Measurements from ENCODE around the gene IRS1. TPM values are rescaled to one million over a fixed set of nuclear protein-coding genes. Genes with fewer than 3 reads are reported as not detected.

IRS1 gene
- total and polyA plus RNA-seq, 2 donors (not counting 1 experiment from before 2014, with no cell fraction given), result 14.3 to 29.1 TPM

DNA sequence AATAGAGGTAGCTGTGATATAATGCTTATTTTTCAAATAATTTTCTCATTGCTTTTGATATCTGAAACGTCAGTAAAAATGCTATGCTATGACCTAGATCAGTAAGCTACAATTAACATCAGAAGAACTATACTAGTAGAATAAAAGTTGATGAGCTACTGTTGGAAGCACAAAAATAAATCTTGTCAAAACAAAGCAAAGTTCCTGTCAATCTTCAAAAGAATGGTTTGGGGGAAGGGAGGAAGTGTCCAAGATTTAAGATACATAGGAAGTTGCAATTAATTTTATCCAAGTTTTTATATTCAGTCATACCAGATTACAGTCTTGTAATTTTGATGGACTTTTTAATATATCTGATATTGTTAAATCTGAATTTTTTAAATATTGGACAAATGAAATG is 19.2 kb downstream of the IRS1 start:
- Histone ChIP-seq H3K36me3 (ENCODE audit: control insufficient read depth, insufficient read depth, low read length) (peaks cover 4% of the 10 kb centered on the region), H3K4me2 (ENCODE audit: extremely low read depth, insufficient read depth, low read length) (no peak overlapping the region), H3K9me3 (ENCODE audit: control insufficient read depth, insufficient read depth, low read depth, low read length) (no peaks in the 10 kb centered on the region), H3K27me3 (ENCODE audit: control insufficient read depth, insufficient read depth, low read length) (no peaks in the 10 kb centered on the region), H3K79me2 (ENCODE audit: control insufficient read depth, insufficient read depth, low read length) (peaks cover 95% of the 10 kb centered on the region), H4K20me1 (ENCODE audit: control insufficient read depth, extremely low read depth, insufficient read depth, low read length) (no peaks in the 10 kb centered on the region), H3K27ac (ENCODE audit: insufficient read depth, low read length) (no peak overlapping the region), H3K4me1 (ENCODE audit: control insufficient read depth, extremely low read depth, insufficient read depth, low read length) (peaks cover 11% of the 10 kb centered on the region), H2AFZ (ENCODE audit: low read length) (no peak overlapping the region), H3K9ac (ENCODE audit: insufficient read depth, low read length) (no peak overlapping the region), H3K4me3 (replicated peaks in 1 of 4; ENCODE audit: control extremely low read depth in 1 of 4, insufficient read depth in 1 of 4, low read depth in 3 of 4, low read length in 4 of 4) (no peak overlapping the region)
- no peak for TF ChIP-seq EZH2 (IDR thresholded peaks at IDR 0.05; ENCODE audit: low read length, missing control alignments)
- TF ChIP-seq, protein P1, sequence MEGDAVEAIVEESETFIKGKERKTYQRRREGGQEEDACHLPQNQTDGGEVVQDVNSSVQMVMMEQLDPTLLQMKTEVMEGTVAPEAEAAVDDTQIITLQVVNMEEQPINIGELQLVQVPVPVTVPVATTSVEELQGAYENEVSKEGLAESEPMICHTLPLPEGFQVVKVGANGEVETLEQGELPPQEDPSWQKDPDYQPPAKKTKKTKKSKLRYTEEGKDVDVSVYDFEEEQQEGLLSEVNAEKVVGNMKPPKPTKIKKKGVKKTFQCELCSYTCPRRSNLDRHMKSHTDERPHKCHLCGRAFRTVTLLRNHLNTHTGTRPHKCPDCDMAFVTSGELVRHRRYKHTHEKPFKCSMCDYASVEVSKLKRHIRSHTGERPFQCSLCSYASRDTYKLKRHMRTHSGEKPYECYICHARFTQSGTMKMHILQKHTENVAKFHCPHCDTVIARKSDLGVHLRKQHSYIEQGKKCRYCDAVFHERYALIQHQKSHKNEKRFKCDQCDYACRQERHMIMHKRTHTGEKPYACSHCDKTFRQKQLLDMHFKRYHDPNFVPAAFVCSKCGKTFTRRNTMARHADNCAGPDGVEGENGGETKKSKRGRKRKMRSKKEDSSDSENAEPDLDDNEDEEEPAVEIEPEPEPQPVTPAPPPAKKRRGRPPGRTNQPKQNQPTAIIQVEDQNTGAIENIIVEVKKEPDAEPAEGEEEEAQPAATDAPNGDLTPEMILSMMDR (conservative IDR thresholded peaks at IDR 0.05 in 1 of 2, IDR thresholded peaks at IDR 0.05 in 1 of 2; ENCODE audit: low read depth in 1 of 2, low read length in 2 of 2), result no peak
- DNase-seq (ENCODE audit: low read depth in 2 of 2), result no peak

DNA sequence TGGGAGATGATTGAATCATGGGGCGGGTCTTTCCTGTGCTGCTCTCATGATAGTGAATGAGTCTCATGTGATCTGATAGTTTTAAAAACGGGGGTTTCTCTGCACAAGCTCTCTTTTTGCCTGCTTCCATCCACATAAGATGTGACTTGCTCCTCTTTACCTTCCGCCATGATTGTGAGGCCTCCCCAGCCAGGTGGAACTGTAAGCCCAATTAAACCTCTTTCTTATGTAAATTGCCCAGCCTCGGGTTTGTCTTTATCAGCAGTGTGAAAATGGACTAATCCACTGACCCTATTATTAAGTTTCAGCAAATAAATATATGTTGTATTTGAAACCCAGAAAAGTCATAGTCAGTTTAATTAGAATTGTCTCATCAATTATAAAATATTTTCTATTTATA is 22.0 kb downstream of the IRS1 start:
- Histone ChIP-seq H3K4me3 (replicated peaks in 1 of 4; ENCODE audit: control extremely low read depth in 1 of 4, insufficient read depth in 1 of 4, low read depth in 3 of 4, low read length in 4 of 4) (no peak overlapping the region), H3K4me2 (ENCODE audit: extremely low read depth, insufficient read depth, low read length) (no peak overlapping the region), H3K9ac (ENCODE audit: insufficient read depth, low read length) (no peak overlapping the region), H3K27ac (ENCODE audit: insufficient read depth, low read length) (no peak overlapping the region), H4K20me1 (ENCODE audit: control insufficient read depth, extremely low read depth, insufficient read depth, low read length) (no peaks in the 10 kb centered on the region), H2AFZ (ENCODE audit: low read length) (no peak overlapping the region), H3K4me1 (ENCODE audit: control insufficient read depth, extremely low read depth, insufficient read depth, low read length) (peaks cover 15% of the 10 kb centered on the region), H3K79me2 (ENCODE audit: control insufficient read depth, insufficient read depth, low read length) (peaks cover 95% of the 10 kb centered on the region), H3K9me3 (ENCODE audit: control insufficient read depth, insufficient read depth, low read depth, low read length) (no peaks in the 10 kb centered on the region), H3K27me3 (ENCODE audit: control insufficient read depth, insufficient read depth, low read length) (no peaks in the 10 kb centered on the region), H3K36me3 (ENCODE audit: control insufficient read depth, insufficient read depth, low read length) (peaks cover 3% of the 10 kb centered on the region)
- no peak for DNase-seq (ENCODE audit: low read depth in 2 of 2)
- no peak for TF ChIP-seq EZH2 (IDR thresholded peaks at IDR 0.05; ENCODE audit: low read length, missing control alignments)
- TF ChIP-seq, protein P1 (conservative IDR thresholded peaks at IDR 0.05 in 1 of 2, IDR thresholded peaks at IDR 0.05 in 1 of 2; ENCODE audit: low read depth in 1 of 2, low read length in 2 of 2), result no peak

DNA sequence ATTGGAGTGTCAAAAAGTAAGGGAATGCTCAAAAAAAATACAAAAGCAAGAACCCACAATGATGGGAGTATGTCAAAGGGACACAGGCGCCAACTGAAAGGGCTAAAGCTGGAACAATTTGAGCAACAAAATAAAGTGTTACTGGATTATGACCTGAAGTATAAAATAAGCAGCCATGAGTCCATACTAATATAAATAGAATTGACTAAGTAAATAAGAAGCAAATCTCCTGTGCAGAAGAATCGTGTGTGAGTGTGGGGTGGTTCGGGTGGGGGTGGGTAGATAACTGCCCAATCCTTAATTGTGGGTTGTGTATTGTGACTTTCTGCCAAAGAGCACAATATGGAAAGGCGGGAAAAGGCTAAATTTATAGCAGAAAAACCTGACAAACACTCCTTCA is 23.5 kb downstream of the IRS1 start:
- Histone ChIP-seq H3K4me1 (ENCODE audit: control insufficient read depth, extremely low read depth, insufficient read depth, low read length) (peaks cover 9% of the 10 kb centered on the region), H3K4me2 (ENCODE audit: extremely low read depth, insufficient read depth, low read length) (no peak overlapping the region), H3K36me3 (ENCODE audit: control insufficient read depth, insufficient read depth, low read length) (peaks cover 4% of the 10 kb centered on the region), H3K9me3 (ENCODE audit: control insufficient read depth, insufficient read depth, low read depth, low read length) (no peaks in the 10 kb centered on the region), H3K27me3 (ENCODE audit: control insufficient read depth, insufficient read depth, low read length) (no peaks in the 10 kb centered on the region), H3K79me2 (ENCODE audit: control insufficient read depth, insufficient read depth, low read length) (peaks cover 93% of the 10 kb centered on the region), H2AFZ (ENCODE audit: low read length) (no peak overlapping the region), H4K20me1 (ENCODE audit: control insufficient read depth, extremely low read depth, insufficient read depth, low read length) (no peaks in the 10 kb centered on the region), H3K4me3 (replicated peaks in 1 of 4; ENCODE audit: control extremely low read depth in 1 of 4, insufficient read depth in 1 of 4, low read depth in 3 of 4, low read length in 4 of 4) (no peak overlapping the region), H3K9ac (ENCODE audit: insufficient read depth, low read length) (no peak overlapping the region), H3K27ac (ENCODE audit: insufficient read depth, low read length) (no peak overlapping the region)
- no peak for TF ChIP-seq EZH2 (IDR thresholded peaks at IDR 0.05; ENCODE audit: low read length, missing control alignments)
- TF ChIP-seq, protein P1 (conservative IDR thresholded peaks at IDR 0.05 in 1 of 2, IDR thresholded peaks at IDR 0.05 in 1 of 2; ENCODE audit: low read depth in 1 of 2, low read length in 2 of 2), result no peak
- no peak for DNase-seq (ENCODE audit: low read depth in 2 of 2)

All from fibroblast of lung (primary cell).